Gastroesophageal sphincter (tissue), 3 donors: Measurements from ENCODE around the gene ANKRD55.

Source experiments
- CTCF ChIP-seq, 4 experiments: fragments of 200-600 bp in 2 of 4; fragments of 450-650 bp in 2 of 4; sonication (generic) in 1 of 4; IDR thresholded peaks; one replicate each; pipeline ENCODE4 v1.5.1; 2017 to 2019; ENCODE audit warnings: antibody characterized with exemption in 4 of 4, mild to moderate bottlenecking in 2 of 4, moderate library complexity in 2 of 4
- EP300 ChIP-seq: sonication (generic); formaldehyde crosslinking; IDR thresholded peaks from one replicate; pipeline ENCODE4 v1.6.1; 2017; ENCODE audit warnings: antibody characterized with exemption, mild to moderate bottlenecking
- POLR2A ChIP-seq, 2 donors: fragments of 450-650 bp; IDR thresholded peaks; one replicate each; pipeline ENCODE4 v1.6.1; 2017; ENCODE audit warnings: antibody characterized with exemption in 2 of 2, mild to moderate bottlenecking in 2 of 2, moderate library complexity in 1 of 2
- POLR2AphosphoS5 ChIP-seq: sonication (generic); formaldehyde crosslinking; IDR thresholded peaks from one replicate; pipeline ENCODE4 v1.6.1; 2017; ENCODE audit warnings: antibody characterized with exemption

- no peak for TF ChIP-seq POLR2AphosphoS5
- no peak for TF ChIP-seq CTCF (IDR thresholded peaks at IDR 0.05)
- no peak for TF ChIP-seq POLR2A (IDR thresholded peaks at IDR 0.05)
- no peak for TF ChIP-seq EP300
Observed at GRCh38 chr5:56169281-56169680, 63.8 kb downstream of the ANKRD55 start.
